NK-92 treated with Interleukin-12 subunit alpha and Interleukin-12 subunit beta, amount 100 ng/mL, for 24 hours (cell line): Measurements from ENCODE around the gene ZBTB40.

ENCODE experiments used
- DNase-seq: peaks from one replicate; lab custom pipeline; 2025; lab: John Stamatoyannopoulos, UW

ZBTB40 gene

GRCh38 chr1:22503721-22504410 is 52.2 kb downstream of the ZBTB40 start:
- no peak for DNase-seq

GRCh38 chr1:22506130-22506692 is 54.6 kb downstream of the ZBTB40 start:
- DNase-seq: no peak

- no peak for DNase-seq
Observed at GRCh38 chr1:22507587-22507986, 55.9 kb downstream of the ZBTB40 start.

- DNase-seq: no peak
Observed at GRCh38 chr1:22508329-22508728, 56.7 kb downstream of the ZBTB40 start.

GRCh38 chr1:22508991-22509390 is 57.3 kb downstream of the ZBTB40 start:
- no peak for DNase-seq

GRCh38 chr1:22509815-22510214 is 58.2 kb downstream of the ZBTB40 start:
- no peak for DNase-seq

GRCh38 chr1:22512873-22513272 is 61.2 kb downstream of the ZBTB40 start:
- DNase-seq: no peak

- DNase-seq: no peak
Observed at GRCh38 chr1:22516906-22517571, 65.4 kb downstream of the ZBTB40 start.

GRCh38 chr1:22517956-22518355 is 66.3 kb downstream of the ZBTB40 start:
- no peak for DNase-seq

GRCh38 chr1:22518379-22518778 is 66.7 kb downstream of the ZBTB40 start:
- no peak for DNase-seq

- no peak for DNase-seq
Observed at GRCh38 chr1:22520871-22521270, 69.2 kb downstream of the ZBTB40 start.

GRCh38 chr1:22521692-22522091 is 70.0 kb downstream of the ZBTB40 start:
- DNase-seq: no peak

GRCh38 chr1:22522221-22522743 is 70.6 kb downstream of the ZBTB40 start:
- no peak for DNase-seq

- DNase-seq: no peak
Observed at GRCh38 chr1:22524481-22524880, 72.8 kb downstream of the ZBTB40 start.

GRCh38 chr1:22525211-22525610 is 73.6 kb downstream of the ZBTB40 start:
- no peak for DNase-seq

GRCh38 chr1:22525646-22526045 is 74.0 kb downstream of the ZBTB40 start:
- DNase-seq: no peak

GRCh38 chr1:22526098-22526497 is 74.4 kb downstream of the ZBTB40 start:
- no peak for DNase-seq

GRCh38 chr1:22526677-22527076 is 75.0 kb downstream of the ZBTB40 start:
- DNase-seq: no peak

- DNase-seq: no peak
Observed at GRCh38 chr1:22527122-22527521, 75.5 kb downstream of the ZBTB40 start.

- no peak for DNase-seq
Observed at GRCh38 chr1:22527555-22528296, 76.1 kb downstream of the ZBTB40 start.

GRCh38 chr1:22528451-22528850 is 76.8 kb downstream of the ZBTB40 start:
- no peak for DNase-seq

- no peak for DNase-seq
Observed at GRCh38 chr1:22529901-22530621, 78.4 kb downstream of the ZBTB40 start.
